Neutrophil (primary cell): ENCODE measurements around the gene LRRC3B.

Experiments used
- H3K27ac ChIP-seq: fragments of 200-600 bp; sonication (generic); 2 replicates; pipeline ENCODE4 v1.5.1; 2016; ENCODE audit warnings: mild to moderate bottlenecking, moderate library complexity
- H3K27me3 ChIP-seq: fragments of 200-600 bp; sonication (generic); 2 replicates; pipeline ENCODE4 v1.6.0; 2016; ENCODE audit warnings: mild to moderate bottlenecking
- H3K36me3 ChIP-seq: fragments of 200-600 bp; sonication (generic); 2 replicates; pipeline ENCODE4 v1.5.1; 2017
- H3K4me1 ChIP-seq, 2 experiments: fragments of 200-600 bp in 1 of 2; sonication (generic) in 1 of 2; 1 replicate in 1 of 2; 2 replicates in 1 of 2; pipeline versions ENCODE4 v1.5.1 to v1.6.1; 2013 to 2016; ENCODE audit warnings: low read depth in 1 of 2, low read length in 1 of 2, mild to moderate bottlenecking in 1 of 2, moderate library complexity in 1 of 2; ENCODE audit not compliant: control insufficient read depth in 1 of 2, insufficient read depth in 1 of 2
- H3K4me3 ChIP-seq, 2 experiments: fragments of 200-600 bp in 1 of 2; sonication (generic) in 1 of 2; 1 replicate in 1 of 2; 2 replicates in 1 of 2; pipeline ENCODE4 v1.5.1; 2013 to 2016; ENCODE audit warnings: low read depth in 1 of 2, low read length in 1 of 2, mild to moderate bottlenecking in 1 of 2, moderate library complexity in 1 of 2
- H3K9me3 ChIP-seq: fragments of 200-600 bp; sonication (generic); 2 replicates; pipeline ENCODE4 v1.5.1; 2016
- CTCF ChIP-seq: fragments of 200-600 bp; sonication (generic); IDR thresholded peaks from 2 replicates; pipeline ENCODE4 v1.5.1; 2016; ENCODE audit warnings: antibody characterized with exemption

The LRRC3B gene

GRCh38 chr3:26712211-26713026 lies 89.8 kb downstream of the LRRC3B start:
- H3K27ac ChIP-seq = no peak overlapping the region
- no peaks in the 10 kb centered on the region for H3K27me3 ChIP-seq
- H3K4me1 ChIP-seq = no peaks in the 10 kb centered on the region
- no peak for TF ChIP-seq CTCF
- no peaks in the 10 kb centered on the region for H3K36me3 ChIP-seq
- H3K9me3 ChIP-seq = no peaks in the 10 kb centered on the region
- H3K4me3 ChIP-seq = no peak overlapping the region

GRCh38 chr3:26713091-26713490 lies 90.5 kb downstream of the LRRC3B start:
- Histone ChIP-seq H3K4me1 (no peaks in the 10 kb centered on the region), H3K36me3 (no peaks in the 10 kb centered on the region), H3K9me3 (no peaks in the 10 kb centered on the region), H3K4me3 (no peak overlapping the region), H3K27ac (no peak overlapping the region), H3K27me3 (no peaks in the 10 kb centered on the region)
- TF ChIP-seq CTCF = no peak

GRCh38 chr3:26714485-26714884 lies 91.9 kb downstream of the LRRC3B start:
- Histone ChIP-seq H3K9me3 (no peaks in the 10 kb centered on the region), H3K4me1 (no peaks in the 10 kb centered on the region), H3K4me3 (no peak overlapping the region), H3K27me3 (no peaks in the 10 kb centered on the region), H3K36me3 (no peaks in the 10 kb centered on the region), H3K27ac (no peak overlapping the region)
- no peak for TF ChIP-seq CTCF

GRCh38 chr3:26715431-26715830 lies 92.9 kb downstream of the LRRC3B start:
- Histone ChIP-seq H3K4me3 (no peak overlapping the region), H3K4me1 (no peaks in the 10 kb centered on the region), H3K27me3 (no peaks in the 10 kb centered on the region), H3K36me3 (no peaks in the 10 kb centered on the region), H3K9me3 (no peaks in the 10 kb centered on the region), H3K27ac (no peak overlapping the region)
- no peak for TF ChIP-seq CTCF

- no peak for TF ChIP-seq CTCF
- Histone ChIP-seq H3K9me3 (no peaks in the 10 kb centered on the region), H3K27ac (no peak overlapping the region), H3K4me3 (no peak overlapping the region), H3K36me3 (no peaks in the 10 kb centered on the region), H3K4me1 (no peaks in the 10 kb centered on the region), H3K27me3 (no peaks in the 10 kb centered on the region)
Observed at GRCh38 chr3:26718315-26718714, 95.7 kb downstream of the LRRC3B start.
